HEK293T (cell line): ENCODE measurements around the gene KLHL26.

Experiments
- ARNT ChIP-seq: fragments of 450-650 bp; IDR thresholded peaks from 2 replicates; pipeline ENCODE4 v1.6.1; 2017; ENCODE audit warnings: mild to moderate bottlenecking
- FOXA1 ChIP-seq: fragments of 450-650 bp; IDR thresholded peaks from 2 replicates; pipeline ENCODE4 v1.6.1; 2016; ENCODE audit warnings: mild to moderate bottlenecking
- FOXK2 ChIP-seq: fragments of 450-650 bp; IDR thresholded peaks from 2 replicates; pipeline ENCODE4 v1.6.1; 2016; ENCODE audit warnings: mild to moderate bottlenecking
- FOXM1 ChIP-seq: fragments of 450-650 bp; IDR thresholded peaks from 2 replicates; pipeline ENCODE4 v1.6.1; 2017; ENCODE audit warnings: mild to moderate bottlenecking, borderline replicate concordance
- HDGF ChIP-seq: fragments of 450-650 bp; IDR thresholded peaks from 2 replicates; pipeline ENCODE4 v1.6.1; 2017; ENCODE audit warnings: antibody characterized with exemption, borderline replicate concordance
- LEF1 ChIP-seq: fragments of 450-650 bp; IDR thresholded peaks from 2 replicates; pipeline ENCODE4 v1.6.1; 2017; ENCODE audit warnings: mild to moderate bottlenecking, borderline replicate concordance
- PKNOX1 ChIP-seq: fragments of 450-650 bp; IDR thresholded peaks from 2 replicates; pipeline ENCODE4 v1.6.1; 2016
- SP1 ChIP-seq: fragments of 450-650 bp; IDR thresholded peaks from 2 replicates; pipeline ENCODE4 v1.6.1; 2017
- SUZ12 ChIP-seq: fragments of 450-650 bp; IDR thresholded peaks from 2 replicates; pipeline ENCODE4 v1.6.1; 2016; ENCODE audit warnings: mild to moderate bottlenecking

GRCh38 chr19:18594096-18594823, 42.6 kb upstream of the KLHL26 start:
- TF ChIP-seq FOXK2 (no peak), PKNOX1 (no peak), ARNT (no peak), LEF1 (no peak), SP1 (no peak), SUZ12 (no peak), FOXM1 (no peak), HDGF (no peak), FOXA1 (no peak)
